ENCODE measurements around the gene DBNL.

The DBNL gene

DNA sequence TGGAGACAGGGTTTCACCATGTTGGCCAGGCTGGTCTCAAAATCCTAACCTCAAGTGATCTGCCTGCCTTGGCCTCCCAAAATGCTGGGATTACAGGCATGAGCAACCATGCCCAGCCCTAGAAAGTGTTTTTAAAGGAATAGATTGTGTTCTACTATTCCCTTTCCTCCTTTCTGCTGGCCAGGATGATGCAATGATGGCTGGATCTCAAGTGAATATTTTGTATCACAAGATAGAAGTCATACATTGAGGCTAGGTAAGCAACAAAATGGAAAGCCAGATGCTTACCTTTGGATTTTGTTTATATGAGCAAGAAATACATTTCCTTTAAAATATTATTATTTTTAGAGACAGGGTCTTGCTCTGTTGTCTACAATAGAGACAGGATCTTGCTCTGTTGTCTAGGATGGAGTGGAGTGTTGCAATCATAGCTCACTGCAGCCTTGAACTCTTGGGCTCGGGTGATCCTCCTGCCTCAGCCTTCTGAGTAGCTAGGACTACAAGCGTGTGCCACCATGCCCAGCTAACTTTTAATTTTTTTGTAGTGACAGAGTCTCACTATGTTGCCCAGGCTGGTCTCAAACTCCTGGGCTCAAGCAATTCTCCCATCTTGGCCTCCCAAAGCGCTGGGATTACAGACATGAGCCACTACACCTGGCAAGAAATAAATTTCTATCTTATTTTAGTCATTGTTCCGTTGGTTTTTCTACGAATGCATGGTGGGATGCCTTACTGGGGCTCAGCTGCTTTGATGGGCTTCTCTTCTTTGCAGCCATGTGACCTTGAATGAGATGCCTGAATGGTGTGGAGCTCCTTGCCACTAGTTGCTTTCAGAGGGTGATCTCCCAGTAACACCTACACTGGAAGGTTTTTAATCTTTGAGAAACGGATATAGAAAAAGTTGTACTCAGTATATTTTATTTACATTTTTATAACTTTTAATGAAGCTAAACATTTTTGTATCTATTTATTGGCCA is 53.9 kb downstream of the DBNL start:
- TF ChIP-seq, protein P1, sequence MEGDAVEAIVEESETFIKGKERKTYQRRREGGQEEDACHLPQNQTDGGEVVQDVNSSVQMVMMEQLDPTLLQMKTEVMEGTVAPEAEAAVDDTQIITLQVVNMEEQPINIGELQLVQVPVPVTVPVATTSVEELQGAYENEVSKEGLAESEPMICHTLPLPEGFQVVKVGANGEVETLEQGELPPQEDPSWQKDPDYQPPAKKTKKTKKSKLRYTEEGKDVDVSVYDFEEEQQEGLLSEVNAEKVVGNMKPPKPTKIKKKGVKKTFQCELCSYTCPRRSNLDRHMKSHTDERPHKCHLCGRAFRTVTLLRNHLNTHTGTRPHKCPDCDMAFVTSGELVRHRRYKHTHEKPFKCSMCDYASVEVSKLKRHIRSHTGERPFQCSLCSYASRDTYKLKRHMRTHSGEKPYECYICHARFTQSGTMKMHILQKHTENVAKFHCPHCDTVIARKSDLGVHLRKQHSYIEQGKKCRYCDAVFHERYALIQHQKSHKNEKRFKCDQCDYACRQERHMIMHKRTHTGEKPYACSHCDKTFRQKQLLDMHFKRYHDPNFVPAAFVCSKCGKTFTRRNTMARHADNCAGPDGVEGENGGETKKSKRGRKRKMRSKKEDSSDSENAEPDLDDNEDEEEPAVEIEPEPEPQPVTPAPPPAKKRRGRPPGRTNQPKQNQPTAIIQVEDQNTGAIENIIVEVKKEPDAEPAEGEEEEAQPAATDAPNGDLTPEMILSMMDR (IDR thresholded peaks at IDR 0.05; ENCODE audit: borderline replicate concordance, control extremely low read depth, extremely low read depth, insufficient read depth, missing control alignments) = no peak
- DNase-seq (ENCODE audit: low spot score) = no peak
- in situ Hi-C loops (cut with MboI; ENCODE audit: low sequenced_read_pairs, unreplicated experiment) = no loop called here

DNA sequence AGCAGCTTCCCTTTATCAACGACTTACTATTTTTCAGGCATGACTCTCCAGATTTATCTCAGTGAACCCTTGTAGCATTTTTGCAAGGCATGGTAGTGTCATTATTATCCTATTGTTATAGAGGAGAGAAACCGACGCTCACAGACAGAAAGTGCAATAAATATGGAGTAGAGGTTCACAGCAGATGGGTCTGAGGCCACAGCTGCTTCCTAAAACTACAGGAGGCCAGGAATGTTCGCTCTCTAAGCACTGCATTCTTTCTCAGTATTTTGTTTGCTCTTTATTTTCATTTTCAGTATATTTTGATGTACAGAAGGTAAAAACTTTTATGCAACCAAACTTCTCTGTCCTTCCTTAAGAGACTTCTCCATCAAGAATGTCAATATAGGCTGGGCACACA is 55.2 kb downstream of the DBNL start:
- DNase-seq (ENCODE audit: low spot score) = no peak
- TF ChIP-seq, protein P1 (IDR thresholded peaks at IDR 0.05; ENCODE audit: borderline replicate concordance, control extremely low read depth, extremely low read depth, insufficient read depth, missing control alignments) = no peak
- in situ Hi-C loops (cut with MboI; ENCODE audit: low sequenced_read_pairs, unreplicated experiment) = no loop called here

DNA sequence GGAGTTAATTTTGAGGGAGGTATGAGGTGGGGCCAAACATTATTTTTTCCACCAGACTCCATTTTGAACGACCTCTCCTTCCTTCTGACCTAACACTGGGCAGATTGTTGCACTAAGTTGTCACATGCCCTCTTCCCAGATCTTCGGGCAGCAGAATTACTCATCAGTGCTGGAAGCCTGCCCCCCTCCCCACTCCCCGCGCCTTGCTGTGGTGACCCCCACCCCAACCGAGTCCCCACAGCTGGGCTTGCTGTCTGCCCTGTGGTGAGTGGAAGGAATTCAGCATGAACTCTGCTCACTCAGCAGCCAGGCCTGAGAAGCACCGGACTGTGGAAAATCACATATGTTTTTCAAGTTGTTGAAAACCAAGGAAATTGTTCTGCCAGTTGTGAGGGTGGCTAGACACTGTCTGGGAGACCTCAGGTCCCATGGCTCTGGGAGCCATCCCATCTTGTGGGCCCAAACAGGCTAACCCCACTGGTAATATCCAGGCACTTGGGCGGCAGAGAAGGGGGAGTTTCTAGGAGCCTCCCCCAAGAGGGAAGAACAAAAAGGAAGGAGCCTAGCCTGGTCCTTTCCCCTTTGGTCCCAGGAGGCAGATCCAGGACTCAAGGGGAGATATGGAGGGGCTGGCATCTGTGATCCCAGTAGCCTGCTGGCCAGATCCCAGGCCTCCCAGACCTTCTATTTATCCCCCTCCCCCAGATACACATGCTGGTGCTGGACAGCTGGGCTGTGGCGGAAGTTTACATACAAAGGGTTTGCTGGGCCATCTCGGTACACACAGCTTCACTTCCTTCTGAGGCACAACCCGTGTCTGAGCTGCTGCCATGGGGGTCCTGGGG is 56.2 kb downstream of the DBNL start:
- no peak for DNase-seq (ENCODE audit: low spot score)
- TF ChIP-seq, protein P1 (IDR thresholded peaks at IDR 0.05; ENCODE audit: borderline replicate concordance, control extremely low read depth, extremely low read depth, insufficient read depth, missing control alignments) = no peak
- in situ Hi-C loops (cut with MboI; ENCODE audit: low sequenced_read_pairs, unreplicated experiment) = no loop called here

DNA sequence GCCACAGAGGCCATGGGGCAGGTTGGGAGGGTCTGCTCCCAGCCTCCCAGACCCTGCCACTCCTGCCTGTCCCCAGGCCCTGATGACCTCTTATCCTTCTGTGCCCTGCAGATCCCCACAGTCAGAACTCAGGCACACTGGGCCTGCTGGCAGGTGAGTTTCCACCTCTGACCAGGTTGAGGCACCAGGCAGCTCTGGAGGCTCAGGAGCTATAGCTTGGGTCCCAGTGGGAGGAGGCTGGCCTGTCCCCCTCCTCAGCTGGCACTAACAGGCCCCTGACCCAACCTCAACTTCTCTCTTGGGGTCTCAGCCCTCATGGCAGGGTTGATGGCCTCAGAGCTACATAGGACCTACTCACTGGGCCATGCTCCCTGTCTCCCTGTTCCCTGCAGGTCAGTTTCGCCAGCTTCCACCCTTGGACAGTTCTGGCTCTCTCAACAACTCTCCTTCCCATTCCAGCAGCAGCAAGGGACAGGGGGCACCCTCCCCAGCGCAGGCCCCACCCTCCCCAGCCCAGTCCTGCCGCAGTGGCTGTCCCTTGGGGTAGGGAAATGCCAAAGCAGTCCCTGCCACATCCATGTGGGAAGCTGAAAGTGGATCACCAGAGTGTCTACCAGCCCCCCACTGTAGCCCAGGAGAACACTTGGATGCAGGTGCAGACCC is 56.9 kb downstream of the DBNL start:
- in situ Hi-C loops (cut with MboI; ENCODE audit: low sequenced_read_pairs, unreplicated experiment) = no loop called here
- DNase-seq (ENCODE audit: low spot score) = no peak
- TF ChIP-seq, protein P1 (IDR thresholded peaks at IDR 0.05; ENCODE audit: borderline replicate concordance, control extremely low read depth, extremely low read depth, insufficient read depth, missing control alignments) = no peak

DNA sequence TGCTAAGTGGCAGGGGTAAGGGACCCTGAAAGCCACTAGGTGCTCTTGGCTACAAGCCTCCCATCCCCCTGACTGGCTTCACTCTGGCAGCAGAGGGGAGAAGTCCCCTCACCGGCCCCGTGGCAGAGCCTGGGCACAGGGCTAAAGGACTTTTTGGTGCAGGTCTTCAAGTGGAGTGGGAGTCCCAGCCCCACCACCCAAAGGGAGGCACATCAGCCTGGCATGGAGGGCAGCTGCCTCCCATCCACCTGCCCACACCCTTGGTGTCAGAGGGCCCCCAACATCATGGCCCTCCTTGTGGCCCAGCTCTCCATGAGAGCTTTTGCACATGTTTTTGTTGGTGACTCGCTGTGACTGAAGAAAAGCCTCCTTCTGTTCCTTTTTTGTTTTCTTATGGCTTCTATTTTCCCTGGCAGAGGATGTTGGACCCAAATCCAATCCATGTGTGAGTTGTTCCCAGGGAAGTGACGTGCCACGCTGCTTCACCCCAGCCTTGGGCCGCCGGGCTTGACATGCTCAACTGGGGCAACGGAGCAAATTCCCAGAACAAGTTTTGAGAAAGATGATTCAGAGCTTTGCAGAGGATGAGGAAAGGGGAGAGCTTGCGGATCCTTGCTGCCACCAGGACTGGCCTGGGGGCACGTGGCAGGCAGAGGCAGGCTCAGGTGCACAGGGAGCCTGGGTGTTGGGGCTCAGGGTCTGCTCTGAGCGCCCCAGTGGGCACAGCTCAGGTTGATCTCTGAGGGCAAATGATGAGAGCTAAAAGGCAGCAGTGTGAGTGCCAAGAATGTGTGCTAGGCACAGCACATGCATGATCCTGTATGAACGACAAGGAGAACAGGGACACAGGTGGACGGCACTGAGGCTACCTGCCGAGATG is 57.7 kb downstream of the DBNL start:
- in situ Hi-C loops (cut with MboI; ENCODE audit: low sequenced_read_pairs, unreplicated experiment) = no loop called here
- TF ChIP-seq, protein P1 (IDR thresholded peaks at IDR 0.05; ENCODE audit: borderline replicate concordance, control extremely low read depth, extremely low read depth, insufficient read depth, missing control alignments) = no peak
- DNase-seq (ENCODE audit: low spot score) = no peak

Data from GM13976 (cell line).